ENCODE results near the gene RAB8A. TPM values are rescaled to one million over a fixed set of nuclear protein-coding genes. Genes with fewer than 3 reads are reported as not detected.
A peak's percentile ranks its signal among the peaks of the same experiment; 100 is the strongest.

RAB8A gene
- total and polyA plus RNA-seq, 2 experiments from 2014 or later, result 53.1 to 59.5 TPM

- TF ChIP-seq, protein P1, sequence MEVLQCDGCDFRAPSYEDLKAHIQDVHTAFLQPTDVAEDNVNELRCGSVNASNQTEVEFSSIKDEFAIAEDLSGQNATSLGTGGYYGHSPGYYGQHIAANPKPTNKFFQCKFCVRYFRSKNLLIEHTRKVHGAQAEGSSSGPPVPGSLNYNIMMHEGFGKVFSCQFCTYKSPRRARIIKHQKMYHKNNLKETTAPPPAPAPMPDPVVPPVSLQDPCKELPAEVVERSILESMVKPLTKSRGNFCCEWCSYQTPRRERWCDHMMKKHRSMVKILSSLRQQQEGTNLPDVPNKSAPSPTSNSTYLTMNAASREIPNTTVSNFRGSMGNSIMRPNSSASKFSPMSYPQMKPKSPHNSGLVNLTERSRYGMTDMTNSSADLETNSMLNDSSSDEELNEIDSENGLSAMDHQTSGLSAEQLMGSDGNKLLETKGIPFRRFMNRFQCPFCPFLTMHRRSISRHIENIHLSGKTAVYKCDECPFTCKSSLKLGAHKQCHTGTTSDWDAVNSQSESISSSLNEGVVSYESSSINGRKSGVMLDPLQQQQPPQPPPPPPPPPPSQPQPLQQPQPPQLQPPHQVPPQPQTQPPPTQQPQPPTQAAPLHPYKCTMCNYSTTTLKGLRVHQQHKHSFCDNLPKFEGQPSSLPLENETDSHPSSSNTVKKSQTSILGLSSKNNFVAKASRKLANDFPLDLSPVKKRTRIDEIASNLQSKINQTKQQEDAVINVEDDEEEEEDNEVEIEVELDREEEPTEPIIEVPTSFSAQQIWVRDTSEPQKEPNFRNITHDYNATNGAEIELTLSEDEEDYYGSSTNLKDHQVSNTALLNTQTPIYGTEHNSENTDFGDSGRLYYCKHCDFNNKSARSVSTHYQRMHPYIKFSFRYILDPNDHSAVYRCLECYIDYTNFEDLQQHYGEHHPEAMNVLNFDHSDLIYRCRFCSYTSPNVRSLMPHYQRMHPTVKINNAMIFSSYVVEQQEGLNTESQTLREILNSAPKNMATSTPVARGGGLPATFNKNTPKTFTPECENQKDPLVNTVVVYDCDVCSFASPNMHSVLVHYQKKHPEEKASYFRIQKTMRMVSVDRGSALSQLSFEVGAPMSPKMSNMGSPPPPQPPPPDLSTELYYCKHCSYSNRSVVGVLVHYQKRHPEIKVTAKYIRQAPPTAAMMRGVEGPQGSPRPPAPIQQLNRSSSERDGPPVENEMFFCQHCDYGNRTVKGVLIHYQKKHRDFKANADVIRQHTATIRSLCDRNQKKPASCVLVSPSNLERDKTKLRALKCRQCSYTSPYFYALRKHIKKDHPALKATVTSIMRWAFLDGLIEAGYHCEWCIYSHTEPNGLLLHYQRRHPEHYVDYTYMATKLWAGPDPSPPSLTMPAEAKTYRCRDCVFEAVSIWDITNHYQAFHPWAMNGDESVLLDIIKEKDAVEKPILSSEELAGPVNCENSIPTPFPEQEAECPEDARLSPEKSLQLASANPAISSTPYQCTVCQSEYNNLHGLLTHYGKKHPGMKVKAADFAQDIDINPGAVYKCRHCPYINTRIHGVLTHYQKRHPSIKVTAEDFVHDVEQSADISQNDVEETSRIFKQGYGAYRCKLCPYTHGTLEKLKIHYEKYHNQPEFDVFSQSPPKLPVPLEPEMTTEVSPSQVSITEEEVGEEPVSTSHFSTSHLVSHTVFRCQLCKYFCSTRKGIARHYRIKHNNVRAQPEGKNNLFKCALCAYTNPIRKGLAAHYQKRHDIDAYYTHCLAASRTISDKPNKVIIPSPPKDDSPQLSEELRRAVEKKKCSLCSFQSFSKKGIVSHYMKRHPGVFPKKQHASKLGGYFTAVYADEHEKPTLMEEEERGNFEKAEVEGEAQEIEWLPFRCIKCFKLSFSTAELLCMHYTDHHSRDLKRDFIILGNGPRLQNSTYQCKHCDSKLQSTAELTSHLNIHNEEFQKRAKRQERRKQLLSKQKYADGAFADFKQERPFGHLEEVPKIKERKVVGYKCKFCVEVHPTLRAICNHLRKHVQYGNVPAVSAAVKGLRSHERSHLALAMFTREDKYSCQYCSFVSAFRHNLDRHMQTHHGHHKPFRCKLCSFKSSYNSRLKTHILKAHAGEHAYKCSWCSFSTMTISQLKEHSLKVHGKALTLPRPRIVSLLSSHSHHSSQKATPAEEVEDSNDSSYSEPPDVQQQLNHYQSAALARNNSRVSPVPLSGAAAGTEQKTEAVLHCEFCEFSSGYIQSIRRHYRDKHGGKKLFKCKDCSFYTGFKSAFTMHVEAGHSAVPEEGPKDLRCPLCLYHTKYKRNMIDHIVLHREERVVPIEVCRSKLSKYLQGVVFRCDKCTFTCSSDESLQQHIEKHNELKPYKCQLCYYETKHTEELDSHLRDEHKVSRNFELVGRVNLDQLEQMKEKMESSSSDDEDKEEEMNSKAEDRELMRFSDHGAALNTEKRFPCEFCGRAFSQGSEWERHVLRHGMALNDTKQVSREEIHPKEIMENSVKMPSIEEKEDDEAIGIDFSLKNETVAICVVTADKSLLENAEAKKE (CRISPR knock-in tag; IDR thresholded peaks at IDR 0.05), result no peak
- TF ChIP-seq POLR2AphosphoS5 (IDR thresholded peaks at IDR 0.05; ENCODE audit: low read depth) (no peak), JUNB (IDR thresholded peaks at IDR 0.05; ENCODE audit: unreplicated experiment) (no peak), ZNF331 (CRISPR knock-in tag; IDR thresholded peaks at IDR 0.05; ENCODE audit: low read depth) (no peak)
- TF ChIP-seq, protein P2, sequence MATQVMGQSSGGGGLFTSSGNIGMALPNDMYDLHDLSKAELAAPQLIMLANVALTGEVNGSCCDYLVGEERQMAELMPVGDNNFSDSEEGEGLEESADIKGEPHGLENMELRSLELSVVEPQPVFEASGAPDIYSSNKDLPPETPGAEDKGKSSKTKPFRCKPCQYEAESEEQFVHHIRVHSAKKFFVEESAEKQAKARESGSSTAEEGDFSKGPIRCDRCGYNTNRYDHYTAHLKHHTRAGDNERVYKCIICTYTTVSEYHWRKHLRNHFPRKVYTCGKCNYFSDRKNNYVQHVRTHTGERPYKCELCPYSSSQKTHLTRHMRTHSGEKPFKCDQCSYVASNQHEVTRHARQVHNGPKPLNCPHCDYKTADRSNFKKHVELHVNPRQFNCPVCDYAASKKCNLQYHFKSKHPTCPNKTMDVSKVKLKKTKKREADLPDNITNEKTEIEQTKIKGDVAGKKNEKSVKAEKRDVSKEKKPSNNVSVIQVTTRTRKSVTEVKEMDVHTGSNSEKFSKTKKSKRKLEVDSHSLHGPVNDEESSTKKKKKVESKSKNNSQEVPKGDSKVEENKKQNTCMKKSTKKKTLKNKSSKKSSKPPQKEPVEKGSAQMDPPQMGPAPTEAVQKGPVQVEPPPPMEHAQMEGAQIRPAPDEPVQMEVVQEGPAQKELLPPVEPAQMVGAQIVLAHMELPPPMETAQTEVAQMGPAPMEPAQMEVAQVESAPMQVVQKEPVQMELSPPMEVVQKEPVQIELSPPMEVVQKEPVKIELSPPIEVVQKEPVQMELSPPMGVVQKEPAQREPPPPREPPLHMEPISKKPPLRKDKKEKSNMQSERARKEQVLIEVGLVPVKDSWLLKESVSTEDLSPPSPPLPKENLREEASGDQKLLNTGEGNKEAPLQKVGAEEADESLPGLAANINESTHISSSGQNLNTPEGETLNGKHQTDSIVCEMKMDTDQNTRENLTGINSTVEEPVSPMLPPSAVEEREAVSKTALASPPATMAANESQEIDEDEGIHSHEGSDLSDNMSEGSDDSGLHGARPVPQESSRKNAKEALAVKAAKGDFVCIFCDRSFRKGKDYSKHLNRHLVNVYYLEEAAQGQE (IDR thresholded peaks at IDR 0.05; ENCODE audit: unreplicated experiment), result no peak
Observed at GRCh38 chr19:16141043-16141442, 29.4 kb downstream of the RAB8A start (continued).

DNA sequence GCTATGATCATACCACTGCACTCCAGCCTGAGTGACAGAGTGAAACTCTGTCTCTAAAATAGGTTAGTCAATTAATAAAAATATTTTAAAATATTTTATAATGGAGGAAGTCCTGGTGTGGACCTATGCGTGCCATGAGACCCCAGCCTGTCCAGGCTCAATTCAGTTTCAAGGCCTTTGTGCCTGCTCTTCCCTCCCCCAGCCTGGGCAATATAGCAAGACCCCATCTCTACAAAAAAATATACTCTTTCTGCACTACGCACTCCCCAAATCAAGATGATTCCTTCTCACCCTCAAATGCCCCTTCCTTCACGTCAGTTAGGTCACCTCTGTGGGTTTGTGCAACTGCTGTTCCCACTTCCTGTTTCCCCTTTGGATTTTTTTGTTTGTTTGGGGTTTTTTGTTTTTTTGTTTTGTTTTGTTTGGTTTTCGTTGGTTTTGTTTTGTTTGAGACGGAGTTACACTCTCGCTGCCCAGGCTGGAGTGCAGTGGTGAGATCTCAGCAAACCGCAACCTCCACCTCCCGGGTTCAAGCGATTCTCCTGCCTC lies 30.4 kb downstream of the RAB8A start:
- ATAC-seq (no peak), DNase-seq (ENCODE audit: low spot score) (no peak)
- no peaks in the 10 kb centered on the region for H3K27me3 ChIP-seq (ENCODE audit: insufficient read depth)
- H3K9me3 Mint-ChIP-seq, result no peaks in the 10 kb centered on the region; the same call in 2 of the 3 replicates
- H3F3A ChIP-seq (replicated peaks; ENCODE audit: low read depth), result 0 out of 2 replicates have a peak, but pooled peaks cover 5% of the 10 kb centered on the region
- H3K27me3 Mint-ChIP-seq (ENCODE audit: insufficient read depth, low read depth, poor library complexity), result peaks cover 7% of the 10 kb centered on the region
- H3K27ac Mint-ChIP-seq, result no peak overlapping the region
- H3K79me2 ChIP-seq (replicated peaks; ENCODE audit: insufficient read depth), result no peaks in the 10 kb centered on the region
- no peak overlapping the region for H3K4me3 ChIP-seq
- no peaks in the 10 kb centered on the region for H3K9me2 ChIP-seq (ENCODE audit: insufficient read depth)
- H3K36me3 ChIP-seq (ENCODE audit: insufficient read depth), result no peaks in the 10 kb centered on the region
- no peak overlapping the region for H3K27ac ChIP-seq (ENCODE audit: low read depth)
- no peak overlapping the region for H3K4me3 Mint-ChIP-seq
- peaks cover 6% of the 10 kb centered on the region; the same call in 1 of the 2 replicates for H3K4me1 ChIP-seq (ENCODE audit: insufficient read depth)
- no peaks in the 10 kb centered on the region for H4K20me1 ChIP-seq (replicated peaks; ENCODE audit: insufficient read depth)
- peaks cover 8% of the 10 kb centered on the region; the same call in 2 of the 3 replicates for H3K4me1 Mint-ChIP-seq
- H2AFZ ChIP-seq, result peak overlapping the region; percentile 63; the same call in 1 of the 2 replicates
- H3K4me2 ChIP-seq, result no peak overlapping the region
- H3K36me3 Mint-ChIP-seq (ENCODE audit: low read depth), result no peaks in the 10 kb centered on the region
- no peak for TF ChIP-seq POLR2AphosphoS5 (IDR thresholded peaks at IDR 0.05; ENCODE audit: low read depth)
- no peak for TF ChIP-seq JUNB (IDR thresholded peaks at IDR 0.05; ENCODE audit: unreplicated experiment)
- TF ChIP-seq NANOG (IDR thresholded peaks at IDR 0.05; ENCODE audit: borderline replicate concordance), result no peak
- TF ChIP-seq ETS1 (IDR thresholded peaks at IDR 0.05), result no peak
- TF ChIP-seq, protein P2 (IDR thresholded peaks at IDR 0.05; ENCODE audit: unreplicated experiment), result no peak

Measured in GM23338 (cell line).